Neural progenitor cell (in vitro differentiated cells): Measurements from ENCODE around the gene CTNNBL1. TPM values are rescaled to one million over a fixed set of nuclear protein-coding genes. Genes with fewer than 3 reads are reported as not detected.

Source experiments
- DNase-seq: peaks from one replicate; pipeline ENCODE4 v3.0.0-alpha.2; 2016; ENCODE audit warnings: low spot score
- H2AFZ ChIP-seq: fragments of 200-600 bp; sonication (generic); replicated peaks from 2 replicates; pipeline ENCODE4 v1.6.1; 2016; ENCODE audit warnings: antibody characterized with exemption
- H3F3A ChIP-seq: fragments of 200-600 bp; sonication (generic); 2 replicates; pipeline ENCODE4 v1.6.1; 2016; ENCODE audit warnings: antibody characterized with exemption, low read depth
- H3K27ac ChIP-seq: fragments of 200-600 bp; sonication (generic); 2 replicates; pipeline ENCODE4 v1.5.1; 2016; ENCODE audit warnings: mild to moderate bottlenecking
- H3K27me3 ChIP-seq: fragments of 200-600 bp; sonication (generic); 2 replicates; pipeline ENCODE4 v1.6.1; 2016; ENCODE audit warnings: mild to moderate bottlenecking, moderate library complexity
- H3K36me3 ChIP-seq: fragments of 200-600 bp; sonication (generic); 2 replicates; pipeline ENCODE4 v1.5.1; 2016
- H3K4me1 ChIP-seq: fragments of 200-600 bp; sonication (generic); 2 replicates; pipeline ENCODE4 v1.6.1; 2016; ENCODE audit warnings: mixed run types
- H3K4me2 ChIP-seq: fragments of 200-600 bp; sonication (generic); 2 replicates; pipeline ENCODE4 v1.6.1; 2016
- H3K4me3 ChIP-seq: fragments of 200-600 bp; sonication (generic); 2 replicates; pipeline ENCODE4 v1.5.1; 2016
- H3K79me2 ChIP-seq: fragments of 200-600 bp; sonication (generic); 2 replicates; pipeline ENCODE4 v1.6.1; 2016; ENCODE audit warnings: low read depth
- H3K9ac ChIP-seq: fragments of 200-600 bp; sonication (generic); 2 replicates; pipeline ENCODE4 v1.6.1; 2016
- H3K9me3 ChIP-seq: fragments of 200-600 bp; sonication (generic); 2 replicates; pipeline ENCODE4 v1.5.1; 2016; ENCODE audit warnings: low read depth
- H4K20me1 ChIP-seq: fragments of 200-600 bp; sonication (generic); 2 replicates; pipeline ENCODE4 v1.6.1; 2016; ENCODE audit warnings: low read depth
- H3K27ac Mint-ChIP-seq: 3 replicates; pipeline ENCODE4 v1.8.0; 2021; ENCODE audit warnings: mixed read lengths
- H3K27me3 Mint-ChIP-seq: 2 replicates; pipeline ENCODE4 v1.8.0; 2022; ENCODE audit warnings: low read depth, mild to moderate bottlenecking, inconsistent platforms, moderate library complexity, mixed read lengths; ENCODE audit not compliant: insufficient read depth
- H3K36me3 Mint-ChIP-seq: 3 replicates; pipeline ENCODE4 v1.8.0; 2021; ENCODE audit warnings: mixed read lengths
- H3K4me1 Mint-ChIP-seq: 3 replicates; pipeline ENCODE4 v1.8.0; 2021; ENCODE audit warnings: mixed read lengths
- H3K4me3 Mint-ChIP-seq: 3 replicates; pipeline ENCODE4 v1.8.0; 2021; ENCODE audit warnings: mild to moderate bottlenecking, moderate library complexity, mixed read lengths
- H3K9me3 Mint-ChIP-seq: 3 replicates; pipeline ENCODE4 v1.8.0; 2020; ENCODE audit warnings: mixed read lengths
- CTCF ChIP-seq: fragments of 200-600 bp; sonication (generic); IDR thresholded peaks from 2 replicates; pipeline ENCODE4 v1.5.1; 2017; ENCODE audit warnings: antibody characterized with exemption, mild to moderate bottlenecking
- EZH2 ChIP-seq: fragments of 200-600 bp; sonication (generic); IDR thresholded peaks from 2 replicates; pipeline ENCODE4 v1.6.1; 2017; ENCODE audit warnings: antibody characterized with exemption, mild to moderate bottlenecking, moderate library complexity
- EZH2phosphoT487 ChIP-seq: fragments of 200-600 bp; sonication (generic); IDR thresholded peaks from 2 replicates; pipeline ENCODE4 v1.6.1; 2017; ENCODE audit warnings: antibody characterized with exemption
- total RNA-seq: library from RNA; depleted of rRNA; stranded (reverse); fragments of >200 nt; gene quantifications from 2 replicates; pipeline ENCODE4 v1.2.3, GENCODE V29; 2015; ENCODE audit warnings: low replicate concordance

Gene CTNNBL1
- total RNA-seq, 1 donor from 2014 or later = 54.5 TPM

DNA sequence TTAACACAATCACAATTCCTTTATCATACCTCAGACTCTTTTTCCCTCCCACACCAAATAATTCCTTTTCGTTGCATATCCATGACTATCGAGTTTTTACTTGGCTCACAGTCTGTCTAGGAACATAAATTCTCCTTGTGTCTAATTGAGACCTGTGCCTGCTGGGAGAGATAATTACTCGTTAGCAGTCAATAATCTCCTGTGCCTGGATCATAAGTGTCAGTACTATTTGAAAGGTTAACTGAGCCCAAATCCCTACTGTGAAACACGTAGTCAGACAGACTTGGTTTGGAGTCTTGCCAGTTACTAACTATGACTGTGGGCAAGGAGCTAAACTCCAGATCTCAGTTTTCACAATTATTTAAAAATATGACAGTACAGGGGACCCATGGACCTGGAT lies 5.7 kb upstream of the CTNNBL1 start:
- Histone ChIP-seq H3K4me3 (no peak overlapping the region), H3F3A (no peaks in the 10 kb centered on the region), H3K27ac (no peak overlapping the region), H3K79me2 (no peaks in the 10 kb centered on the region), H3K9me3 (no peaks in the 10 kb centered on the region), H4K20me1 (no peaks in the 10 kb centered on the region), H3K9ac (no peak overlapping the region), H2AFZ (no peak overlapping the region), H3K27me3 (peaks cover 58% of the 10 kb centered on the region), H3K4me1 (no peaks in the 10 kb centered on the region), H3K4me2 (no peak overlapping the region), H3K36me3 (no peaks in the 10 kb centered on the region)
- H3K27me3 Mint-ChIP-seq = peaks cover 15% of the 10 kb centered on the region
- H3K4me1 Mint-ChIP-seq = peaks cover under 1% of the 10 kb centered on the region
- TF ChIP-seq EZH2 = no peak
- no peak for TF ChIP-seq CTCF
- TF ChIP-seq EZH2phosphoT487 = no peak
- no peaks in the 10 kb centered on the region for H3K9me3 Mint-ChIP-seq
- no peak for DNase-seq
- no peak overlapping the region for H3K27ac Mint-ChIP-seq
- H3K36me3 Mint-ChIP-seq = no peaks in the 10 kb centered on the region
- H3K4me3 Mint-ChIP-seq = no peak overlapping the region

- H4K20me1 ChIP-seq = peaks cover 6% of the 10 kb centered on the region
- no peak overlapping the region for H2AFZ ChIP-seq
- no peak overlapping the region for H3K4me3 ChIP-seq
- H3K9me3 ChIP-seq = no peaks in the 10 kb centered on the region
- H3K4me1 ChIP-seq = peaks cover 6% of the 10 kb centered on the region
- H3K27ac ChIP-seq = no peak overlapping the region
- no peaks in the 10 kb centered on the region for H3K36me3 ChIP-seq
- H3K27me3 Mint-ChIP-seq = peaks cover 15% of the 10 kb centered on the region
- peaks cover 11% of the 10 kb centered on the region for H3K4me1 Mint-ChIP-seq
- peaks cover 19% of the 10 kb centered on the region for H3K79me2 ChIP-seq
- no peak overlapping the region for H3K4me3 Mint-ChIP-seq
- no peak overlapping the region for H3K9ac ChIP-seq
- H3K36me3 Mint-ChIP-seq = no peaks in the 10 kb centered on the region
- H3K27ac Mint-ChIP-seq = no peak overlapping the region
- no peaks in the 10 kb centered on the region for H3F3A ChIP-seq
- H3K4me2 ChIP-seq = no peak overlapping the region
- no peak for TF ChIP-seq EZH2phosphoT487
- TF ChIP-seq CTCF = no peak
- no peak for TF ChIP-seq EZH2
- no peak for DNase-seq
- H3K27me3 ChIP-seq = peaks cover 55% of the 10 kb centered on the region
- no peaks in the 10 kb centered on the region for H3K9me3 Mint-ChIP-seq
Observed at GRCh38 chr20:37690626-37691369, 3.0 kb upstream of the CTNNBL1 start.

DNA sequence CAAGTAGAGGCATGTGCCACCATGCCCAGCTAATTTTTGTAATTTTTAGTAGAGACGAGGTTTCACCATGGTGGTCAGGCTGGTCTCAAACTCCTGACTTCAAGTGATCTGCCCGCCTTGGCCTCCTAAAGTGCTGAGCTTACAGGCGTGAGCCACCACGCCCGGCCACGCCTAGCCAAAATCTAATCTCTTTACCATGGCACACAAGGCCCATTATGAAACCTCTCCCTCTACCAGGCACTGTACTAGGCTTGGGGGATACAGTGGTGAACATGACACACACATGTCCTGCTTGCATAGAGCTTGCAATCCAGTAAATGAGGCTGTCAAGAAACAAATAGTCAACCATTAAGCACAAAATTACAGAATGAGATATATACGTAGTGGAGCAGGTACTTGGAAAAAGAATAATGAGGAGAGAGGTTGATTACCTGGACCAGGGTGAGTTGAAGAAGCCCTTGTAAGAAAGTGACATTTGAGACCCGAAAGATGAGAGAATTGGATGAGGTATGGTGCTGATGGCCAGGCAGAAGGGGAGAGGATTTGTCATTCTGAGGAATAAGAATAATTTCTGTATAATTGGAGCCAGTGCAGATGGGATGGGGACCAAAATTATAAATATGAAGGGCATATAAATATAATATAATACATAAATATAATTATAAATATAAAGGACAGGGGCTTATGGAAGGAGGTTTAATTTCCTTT lies 1.2 kb upstream of the CTNNBL1 start:
- H3K27me3 Mint-ChIP-seq = peaks cover 12% of the 10 kb centered on the region
- Histone ChIP-seq H3K4me1 (peaks cover 6% of the 10 kb centered on the region), H2AFZ (no peak overlapping the region), H3K27ac (no peak overlapping the region), H4K20me1 (peaks cover 6% of the 10 kb centered on the region), H3K4me3 (no peak overlapping the region), H3K9me3 (no peaks in the 10 kb centered on the region), H3K4me2 (no peak overlapping the region), H3K9ac (no peak overlapping the region), H3K36me3 (no peaks in the 10 kb centered on the region), H3K79me2 (peaks cover 34% of the 10 kb centered on the region), H3K27me3 (peaks cover 40% of the 10 kb centered on the region), H3F3A (no peaks in the 10 kb centered on the region)
- H3K27ac Mint-ChIP-seq = no peak overlapping the region
- no peaks in the 10 kb centered on the region for H3K9me3 Mint-ChIP-seq
- DNase-seq = no peak
- TF ChIP-seq EZH2 = no peak
- no peak for TF ChIP-seq CTCF
- no peak for TF ChIP-seq EZH2phosphoT487
- no peaks in the 10 kb centered on the region for H3K36me3 Mint-ChIP-seq
- H3K4me1 Mint-ChIP-seq = peaks cover 14% of the 10 kb centered on the region
- peak overlapping the region; percentile 22 for H3K4me3 Mint-ChIP-seq
